MM.1S (cell line): ENCODE data around the gene RAB24.

ENCODE experiments used
- EZH2 ChIP-seq: fragments of 300-600 bp; sonication (generic); optimal IDR thresholded peaks from 2 replicates; pipeline ENCODE3; 2017; ENCODE audit warnings: low read depth, mild to moderate bottlenecking, antibody characterized with exemption, low read length, mixed read lengths
- EZH2phosphoT487 ChIP-seq: fragments of 300-600 bp; sonication (generic); IDR thresholded peaks from 2 replicates; pipeline ENCODE4 v1.6.1; 2018; ENCODE audit warnings: antibody characterized with exemption, low read length
- TF ChIP-seq, protein P1 (sequence below): fragments of 300-600 bp; sonication (generic); IDR thresholded peaks from 2 replicates; pipeline ENCODE4 v1.5.1; 2016; ENCODE audit warnings: antibody characterized with exemption, low read length, mixed read lengths

DNA sequence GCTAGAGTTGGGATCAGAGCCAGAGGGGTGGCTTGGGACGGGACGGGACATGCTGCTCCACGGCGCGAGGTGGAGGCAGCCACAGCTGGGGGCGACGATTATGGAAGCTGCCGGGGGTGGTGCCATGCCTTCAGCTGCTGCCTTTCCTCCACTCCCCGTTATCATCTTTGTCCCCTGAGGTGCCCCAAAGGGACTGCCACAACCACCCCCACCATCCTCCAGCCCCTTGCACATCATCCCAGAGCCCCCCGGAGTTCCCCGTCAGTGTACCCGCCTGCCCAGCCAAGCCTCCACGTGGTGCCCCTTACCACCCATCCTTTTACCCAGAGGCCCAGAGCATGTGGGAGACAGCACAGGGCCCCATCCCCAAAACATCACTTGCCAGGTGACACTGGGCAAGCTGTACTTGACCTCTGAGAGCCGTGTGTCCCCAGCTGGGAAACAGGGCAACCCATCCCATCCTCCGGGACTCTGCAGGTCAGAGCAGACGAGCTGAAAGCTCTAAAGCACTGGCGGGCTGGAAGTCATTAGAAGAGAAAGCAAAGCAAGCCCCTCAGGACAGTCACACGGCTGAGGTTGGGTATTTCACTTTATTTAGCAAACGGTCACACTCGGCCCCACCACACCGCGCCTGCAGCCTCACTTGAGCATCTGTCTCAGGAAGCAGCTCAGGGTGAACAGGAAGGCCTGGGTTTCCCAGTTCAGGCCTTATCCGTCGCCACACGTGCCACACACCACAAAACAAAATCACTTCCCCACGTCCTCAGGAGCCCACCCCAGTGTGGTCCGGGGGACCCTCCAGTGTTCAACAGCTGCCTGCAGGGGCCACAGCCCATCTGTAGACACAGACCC is 27.7 kb upstream of the RAB24 start:
- TF ChIP-seq, protein P1, sequence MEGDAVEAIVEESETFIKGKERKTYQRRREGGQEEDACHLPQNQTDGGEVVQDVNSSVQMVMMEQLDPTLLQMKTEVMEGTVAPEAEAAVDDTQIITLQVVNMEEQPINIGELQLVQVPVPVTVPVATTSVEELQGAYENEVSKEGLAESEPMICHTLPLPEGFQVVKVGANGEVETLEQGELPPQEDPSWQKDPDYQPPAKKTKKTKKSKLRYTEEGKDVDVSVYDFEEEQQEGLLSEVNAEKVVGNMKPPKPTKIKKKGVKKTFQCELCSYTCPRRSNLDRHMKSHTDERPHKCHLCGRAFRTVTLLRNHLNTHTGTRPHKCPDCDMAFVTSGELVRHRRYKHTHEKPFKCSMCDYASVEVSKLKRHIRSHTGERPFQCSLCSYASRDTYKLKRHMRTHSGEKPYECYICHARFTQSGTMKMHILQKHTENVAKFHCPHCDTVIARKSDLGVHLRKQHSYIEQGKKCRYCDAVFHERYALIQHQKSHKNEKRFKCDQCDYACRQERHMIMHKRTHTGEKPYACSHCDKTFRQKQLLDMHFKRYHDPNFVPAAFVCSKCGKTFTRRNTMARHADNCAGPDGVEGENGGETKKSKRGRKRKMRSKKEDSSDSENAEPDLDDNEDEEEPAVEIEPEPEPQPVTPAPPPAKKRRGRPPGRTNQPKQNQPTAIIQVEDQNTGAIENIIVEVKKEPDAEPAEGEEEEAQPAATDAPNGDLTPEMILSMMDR, result no peak
- TF ChIP-seq EZH2phosphoT487, result no peak
- TF ChIP-seq EZH2, result no peak
